ENCODE measurements around the gene NSD2. TPM values are rescaled to one million over a fixed set of nuclear protein-coding genes. Genes with fewer than 3 reads are reported as not detected.
A peak's percentile ranks its signal among the peaks of the same experiment; 100 is the strongest.

Gene NSD2
- total RNA-seq, result 10 to 100 TPM; 11.4 to 19.4 (median 14.0) TPM
- long read RNA-seq, result 0 reads

DNA sequence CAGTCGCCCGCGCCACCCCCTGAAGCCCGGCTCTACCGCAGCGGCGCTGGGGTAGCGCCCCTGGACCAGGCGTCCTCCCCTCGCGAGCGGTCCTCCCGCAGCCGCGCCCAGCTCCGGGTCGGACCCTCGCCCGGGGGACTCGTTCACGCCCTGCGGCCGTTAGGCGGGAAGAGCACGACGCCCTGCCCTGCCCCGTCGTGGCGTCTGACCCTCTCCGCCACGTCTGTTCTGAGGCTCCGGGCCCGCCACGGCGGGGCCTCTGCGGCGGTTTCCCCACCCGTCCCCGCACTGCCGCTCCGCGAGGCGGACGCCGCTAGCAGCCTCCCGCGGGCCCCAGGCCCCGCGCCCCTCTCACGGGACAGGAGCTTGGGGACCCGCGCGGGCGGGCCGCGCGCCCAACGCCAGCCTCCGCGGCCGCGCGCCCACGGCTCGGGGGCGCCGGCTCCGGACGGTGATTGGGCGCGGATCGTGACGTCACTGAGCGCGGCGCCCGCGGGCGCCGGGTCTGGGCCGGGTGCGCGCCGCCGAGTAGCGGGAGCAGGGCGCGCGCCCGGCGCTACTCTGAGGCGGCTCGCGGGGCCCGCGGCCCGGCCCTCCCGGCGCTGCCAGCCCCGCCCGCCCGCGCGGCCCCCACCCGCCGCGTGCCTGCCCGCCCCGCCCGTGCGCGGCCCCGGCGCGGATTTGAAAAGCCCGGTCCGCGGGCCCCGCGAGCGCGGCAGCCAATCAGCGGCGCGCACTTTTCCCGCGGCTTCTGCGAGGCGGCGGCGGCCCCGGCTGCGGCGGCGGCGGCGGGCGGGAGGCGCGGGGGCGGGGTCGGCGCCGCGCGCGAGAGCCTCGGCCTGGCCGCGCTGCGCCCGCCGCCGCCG, at the start of gene NSD2:
NSD2 (plus strand) TSS at position 816 of the 866 bp plus-strand sequence. CDS start 29,262 bp downstream, outside the sequence.
- peak; percentile 87 for TF ChIP-seq POLR2A (IDR thresholded peaks at IDR 0.05)
- TF ChIP-seq, protein P1, sequence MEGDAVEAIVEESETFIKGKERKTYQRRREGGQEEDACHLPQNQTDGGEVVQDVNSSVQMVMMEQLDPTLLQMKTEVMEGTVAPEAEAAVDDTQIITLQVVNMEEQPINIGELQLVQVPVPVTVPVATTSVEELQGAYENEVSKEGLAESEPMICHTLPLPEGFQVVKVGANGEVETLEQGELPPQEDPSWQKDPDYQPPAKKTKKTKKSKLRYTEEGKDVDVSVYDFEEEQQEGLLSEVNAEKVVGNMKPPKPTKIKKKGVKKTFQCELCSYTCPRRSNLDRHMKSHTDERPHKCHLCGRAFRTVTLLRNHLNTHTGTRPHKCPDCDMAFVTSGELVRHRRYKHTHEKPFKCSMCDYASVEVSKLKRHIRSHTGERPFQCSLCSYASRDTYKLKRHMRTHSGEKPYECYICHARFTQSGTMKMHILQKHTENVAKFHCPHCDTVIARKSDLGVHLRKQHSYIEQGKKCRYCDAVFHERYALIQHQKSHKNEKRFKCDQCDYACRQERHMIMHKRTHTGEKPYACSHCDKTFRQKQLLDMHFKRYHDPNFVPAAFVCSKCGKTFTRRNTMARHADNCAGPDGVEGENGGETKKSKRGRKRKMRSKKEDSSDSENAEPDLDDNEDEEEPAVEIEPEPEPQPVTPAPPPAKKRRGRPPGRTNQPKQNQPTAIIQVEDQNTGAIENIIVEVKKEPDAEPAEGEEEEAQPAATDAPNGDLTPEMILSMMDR (IDR thresholded peaks at IDR 0.05), result no peak
- no peaks in the 10 kb centered on the region for H3K9me3 ChIP-seq
- 0% methylated on average over 21 of the region's 155 CpGs for WGBS (ENCODE audit: insufficient coverage, low coverage, low lambda C conversion rate, missing lambda C conversion rate)
- peak within 1 kb of the TSS; percentile 88 to 97 (median 97) for H3K27ac ChIP-seq
- intact Hi-C loops (cut with DNase I), result no loop called here
- DNase-seq (peak; percentile 92 to 93 (median 93)), ATAC-seq (peak; percentile 79 to 86 (median 82))
- H3K36me3 ChIP-seq, result no peaks in the 10 kb centered on the region
- H3K4me1 ChIP-seq, result peaks cover 0 to 16% (median 6%) of the 10 kb centered on the region in 4 donors
- peak within 1 kb of the TSS; percentile 73 to 86 (median 85) for H3K4me3 ChIP-seq
- no peaks in the 10 kb centered on the region for H3K27me3 ChIP-seq

DNA sequence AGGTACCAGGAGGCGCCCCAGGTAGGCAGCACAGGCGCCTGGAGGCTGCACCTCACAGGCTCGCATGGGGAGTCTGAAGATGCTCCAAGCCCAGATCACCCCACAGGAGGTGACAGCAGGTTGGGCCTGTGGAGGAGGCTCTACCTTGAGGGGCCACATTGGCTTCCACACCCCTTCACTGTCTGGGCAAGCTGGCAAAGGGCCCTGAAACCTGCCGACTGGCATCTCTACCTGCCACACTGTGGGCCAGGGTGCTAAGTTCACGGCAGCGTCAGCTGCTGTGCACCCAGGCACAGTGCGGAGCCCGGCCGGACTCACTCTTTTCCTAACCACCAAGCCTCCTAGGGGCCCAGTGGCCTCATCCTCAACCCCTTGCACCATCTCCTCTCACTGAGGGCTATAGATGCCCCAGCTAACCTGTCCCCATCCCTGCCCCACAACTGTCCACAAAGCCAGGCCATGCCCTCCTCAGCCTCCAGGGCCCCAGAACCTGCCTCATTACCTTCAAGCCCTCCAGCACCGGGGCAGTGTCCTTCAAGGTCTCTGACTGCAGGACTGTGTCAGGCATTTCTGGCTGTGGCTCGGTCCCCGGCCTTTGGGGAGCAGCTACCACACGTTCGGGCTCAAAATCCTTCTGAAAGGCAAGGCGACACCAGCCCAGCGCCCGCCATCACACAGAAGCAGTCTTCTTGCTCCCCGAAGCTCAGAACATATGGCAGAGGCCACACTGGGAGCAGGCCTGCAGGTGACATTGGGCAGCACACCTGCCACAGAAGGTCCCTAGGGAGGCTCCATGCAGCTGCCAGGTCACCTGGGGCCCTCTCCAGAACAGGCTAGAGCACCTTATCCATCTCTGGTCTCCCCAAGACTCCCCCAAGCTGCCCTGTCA, 49.3 kb upstream of the NSD2 start:
- no peaks in the 10 kb centered on the region for H3K9me3 ChIP-seq
- TF ChIP-seq, protein P1 (IDR thresholded peaks at IDR 0.05), result no peak
- no peak for TF ChIP-seq POLR2A (IDR thresholded peaks at IDR 0.05)
- H3K27me3 ChIP-seq, result no peaks in the 10 kb centered on the region
- H3K36me3 ChIP-seq, result peaks cover 0 to 62% (median 26%) of the 10 kb centered on the region in 4 donors
- 94% methylated on average over 3 of the region's 18 CpGs for WGBS (ENCODE audit: insufficient coverage, low coverage, low lambda C conversion rate, missing lambda C conversion rate)
- intact Hi-C loops (cut with DNase I), result no loop called here
- H3K27ac ChIP-seq, result no peak overlapping the region
- H3K4me3 ChIP-seq, result no peak overlapping the region
- DNase-seq (peak in 1 of 3 donors; percentile 36), ATAC-seq (no peak)
- H3K4me1 ChIP-seq, result peaks cover 0 to 5% (median 0%) of the 10 kb centered on the region in 4 donors

DNA sequence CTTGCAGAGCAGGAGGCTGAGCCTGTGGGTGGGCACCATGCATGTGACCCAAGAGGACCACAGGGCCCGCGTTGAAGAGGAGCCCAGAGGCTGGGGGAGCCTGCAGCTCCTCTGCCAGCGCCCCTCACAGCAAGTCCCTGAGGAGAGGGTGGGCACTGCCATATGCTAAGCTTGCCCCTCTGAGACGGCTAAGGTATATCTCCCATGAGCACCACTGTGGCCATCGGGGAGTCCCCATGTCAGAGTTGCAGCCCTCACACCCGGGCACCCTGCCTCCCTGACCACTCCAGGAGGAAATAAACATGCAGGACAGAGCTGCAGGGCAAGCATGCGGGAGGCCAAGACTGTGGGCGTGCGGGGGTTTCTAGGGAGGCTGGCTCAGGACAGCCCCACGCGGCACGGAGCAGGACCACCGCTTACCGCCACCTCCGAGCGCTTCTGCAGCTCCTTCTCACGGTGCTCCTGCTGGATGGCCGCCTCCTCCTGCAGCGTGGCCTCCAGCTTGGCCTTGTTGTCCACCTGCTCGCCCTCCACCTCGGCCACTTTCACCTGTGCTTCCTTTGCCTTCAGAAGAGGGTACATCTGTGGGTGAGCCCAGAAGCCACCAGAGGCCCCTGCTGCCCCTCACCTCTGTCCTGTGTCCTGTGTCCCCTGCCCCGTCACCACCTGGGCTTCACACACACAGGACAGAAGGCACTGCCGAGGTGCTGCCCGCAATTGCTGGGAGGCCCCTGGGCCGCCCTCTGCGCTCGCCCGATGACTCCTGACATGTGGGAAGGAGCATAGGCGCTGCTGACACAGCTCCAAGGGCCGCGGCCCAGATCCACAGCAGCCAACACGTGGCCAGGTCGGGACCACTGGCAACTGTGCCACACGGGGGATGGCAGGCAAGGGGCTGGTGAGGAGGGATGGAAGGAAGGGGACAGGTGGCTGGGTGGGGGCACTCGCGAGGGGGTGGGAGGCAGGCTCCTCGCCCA, 48.3 kb upstream of the NSD2 start:
- Histone ChIP-seq H3K4me1 (peaks cover 0 to 4% (median 0%) of the 10 kb centered on the region in 4 donors), H3K36me3 (peaks cover 0 to 58% (median 20%) of the 10 kb centered on the region in 4 donors), H3K27ac (no peak overlapping the region), H3K9me3 (no peaks in the 10 kb centered on the region), H3K4me3 (no peak overlapping the region), H3K27me3 (no peaks in the 10 kb centered on the region)
- no peak for ATAC-seq
- 89% methylated on average over 14 of the region's 37 CpGs for WGBS (ENCODE audit: insufficient coverage, low coverage, low lambda C conversion rate, missing lambda C conversion rate)
- TF ChIP-seq POLR2A (IDR thresholded peaks at IDR 0.05), result no peak
- TF ChIP-seq, protein P1 (IDR thresholded peaks at IDR 0.05), result no peak
- DNase-seq, result peak in 1 of 3 donors; percentile 37
- intact Hi-C loops (cut with DNase I), result no loop called here

All from right lobe of liver (tissue), 6 donors.